RWPE1 (cell line): ENCODE results near the gene PHAF1.

Experiments
- CTCF ChIA-PET: fragments of 350-600 bp; sonication (Branson Sonifier 250); formaldehyde crosslinking; extraction: SDS; loops from one replicate; lab custom pipeline; 2021; lab: Yijun Ruan, JAX
- POLR2A ChIA-PET: fragments of 400-600 bp; formaldehyde crosslinking; extraction: SDS; loops from one replicate; lab custom pipeline; 2020; ENCODE audit warnings: antibody characterized with exemption; ENCODE audit not compliant: low non-redundant PET; lab: Yijun Ruan, JAX
- DNase-seq: peaks from one replicate; pipeline ENCODE4 v3.0.0; 2012; ENCODE audit warnings: low spot score
- H3K27ac ChIP-seq: fragments of 450-650 bp; 2 replicates; pipeline ENCODE4 v1.5.1; 2017
- TF ChIP-seq, protein P1 (sequence below): fragments of 450-650 bp; conservative IDR thresholded peaks from 2 replicates; pipeline ENCODE4 v1.5.1; 2017; ENCODE audit warnings: low read depth, mild to moderate bottlenecking

Gene PHAF1

DNA sequence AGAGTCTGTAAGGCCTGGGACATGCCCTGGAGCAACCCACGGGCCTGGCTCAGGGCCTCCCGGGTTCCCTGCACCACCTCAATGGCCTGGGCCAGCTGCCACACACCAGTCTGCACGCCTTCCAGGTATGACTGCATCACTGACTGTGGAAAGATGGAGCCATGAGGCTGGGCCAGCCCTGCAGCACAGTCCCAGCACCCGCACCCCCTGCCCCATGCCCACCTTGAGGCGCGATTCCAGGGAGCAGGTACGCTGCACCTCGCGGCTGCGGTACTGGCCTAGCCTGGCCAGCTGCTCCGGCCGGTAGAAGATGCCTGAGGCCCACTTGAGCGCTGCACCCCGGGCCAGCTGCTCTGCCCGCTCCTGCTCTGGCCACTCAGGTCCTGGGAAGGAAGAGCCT lies 79.1 kb downstream of the PHAF1 start:
- ChIA-PET POLR2A (no interaction called here), CTCF (no interaction called here)
- DNase-seq: no peak
- H3K27ac ChIP-seq: no peak overlapping the region
- TF ChIP-seq, protein P1, sequence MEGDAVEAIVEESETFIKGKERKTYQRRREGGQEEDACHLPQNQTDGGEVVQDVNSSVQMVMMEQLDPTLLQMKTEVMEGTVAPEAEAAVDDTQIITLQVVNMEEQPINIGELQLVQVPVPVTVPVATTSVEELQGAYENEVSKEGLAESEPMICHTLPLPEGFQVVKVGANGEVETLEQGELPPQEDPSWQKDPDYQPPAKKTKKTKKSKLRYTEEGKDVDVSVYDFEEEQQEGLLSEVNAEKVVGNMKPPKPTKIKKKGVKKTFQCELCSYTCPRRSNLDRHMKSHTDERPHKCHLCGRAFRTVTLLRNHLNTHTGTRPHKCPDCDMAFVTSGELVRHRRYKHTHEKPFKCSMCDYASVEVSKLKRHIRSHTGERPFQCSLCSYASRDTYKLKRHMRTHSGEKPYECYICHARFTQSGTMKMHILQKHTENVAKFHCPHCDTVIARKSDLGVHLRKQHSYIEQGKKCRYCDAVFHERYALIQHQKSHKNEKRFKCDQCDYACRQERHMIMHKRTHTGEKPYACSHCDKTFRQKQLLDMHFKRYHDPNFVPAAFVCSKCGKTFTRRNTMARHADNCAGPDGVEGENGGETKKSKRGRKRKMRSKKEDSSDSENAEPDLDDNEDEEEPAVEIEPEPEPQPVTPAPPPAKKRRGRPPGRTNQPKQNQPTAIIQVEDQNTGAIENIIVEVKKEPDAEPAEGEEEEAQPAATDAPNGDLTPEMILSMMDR: no peak

DNA sequence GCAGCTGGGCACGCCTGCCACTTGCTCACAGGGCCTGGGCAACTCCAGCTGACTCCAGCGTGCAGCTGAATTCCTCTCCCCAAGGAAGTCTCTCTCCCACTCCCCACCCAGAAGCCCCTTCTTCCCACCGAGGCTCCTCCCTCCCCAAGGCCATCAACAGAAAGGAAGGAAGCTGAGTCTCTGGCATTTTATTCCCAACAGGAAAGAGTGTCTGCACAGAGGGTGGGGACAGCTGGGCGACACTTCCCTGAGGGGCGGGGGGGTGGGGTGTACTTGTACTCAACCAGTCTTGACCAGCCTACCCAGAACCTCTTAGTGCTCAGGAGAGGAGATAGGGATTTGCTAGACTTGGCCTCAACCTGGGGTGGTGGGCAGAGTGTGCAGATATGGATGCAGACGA lies 80.3 kb downstream of the PHAF1 start, which contains the start of gene EXOC3L1:
EXOC3L1 (minus strand) TSS at position 96 of the 400 bp plus-strand sequence. CDS start 460 bp downstream, outside the sequence.
- ChIA-PET CTCF (interaction anchor here (0.5 to 0.7 kb wide), 3 partner anchors 20 to 236 kb away, joined by 3 to 6 read pairs (median 3); partner anchors contain the start of gene NOL3), POLR2A (no interaction called here)

DNA sequence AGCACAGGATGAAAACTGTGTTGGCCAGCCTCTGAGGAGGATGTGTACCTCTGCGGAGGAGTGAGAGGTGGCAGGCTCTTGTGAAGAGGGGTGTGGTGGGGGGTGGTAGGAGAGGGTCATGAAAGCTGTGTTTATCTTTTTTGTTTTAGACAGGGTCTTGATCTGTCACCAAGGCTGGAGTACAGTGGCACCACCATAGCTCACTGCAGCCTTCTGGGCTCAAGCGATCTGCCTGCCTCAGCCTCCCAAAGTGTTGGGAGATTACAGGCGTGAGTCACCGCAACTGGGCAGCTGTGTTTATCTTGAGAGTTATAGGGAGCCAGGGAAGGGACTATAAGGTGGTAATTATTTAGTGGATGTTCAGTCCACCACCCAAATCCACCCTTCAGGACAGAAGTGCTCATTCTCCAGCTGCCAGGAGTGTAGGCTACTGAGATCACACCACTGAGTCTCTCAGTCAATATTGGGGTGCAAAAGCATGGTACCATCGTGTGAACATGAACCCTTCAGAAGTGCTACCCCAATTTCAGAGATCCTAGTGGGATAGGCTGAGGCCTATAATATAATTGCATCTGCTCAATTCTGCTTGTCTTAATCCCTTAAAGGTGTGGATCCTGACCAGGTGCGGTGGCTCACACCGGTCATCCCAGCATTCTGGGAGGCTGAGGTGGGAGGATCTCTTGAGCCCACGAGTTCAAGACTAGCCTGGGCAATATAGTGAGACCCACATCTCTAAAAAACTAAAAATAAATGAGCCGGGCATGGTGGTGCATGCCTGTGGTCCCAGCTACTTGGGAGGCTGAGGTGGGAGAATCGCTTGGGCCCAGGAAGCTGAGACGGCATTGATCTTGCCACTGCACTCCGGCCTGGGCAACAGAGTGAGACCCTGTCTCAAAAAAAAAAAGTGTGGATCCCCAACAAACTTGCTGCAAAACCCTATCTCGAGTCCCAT lies 81.0 kb downstream of the PHAF1 start:
- ChIA-PET POLR2A (no interaction called here), CTCF (interaction anchor here (0.5 to 0.7 kb wide), 2 partner anchors 21 to 237 kb away, joined by 3 to 6 read pairs; partner anchors contain the start of gene NOL3)
- H3K27ac ChIP-seq: peak overlapping the region; percentile 26; the same call in 1 of the 2 replicates
- TF ChIP-seq, protein P1: no peak
- DNase-seq: no peak

More for the DNA sequence above, 80.3 kb downstream of the PHAF1 start, which contains the start of gene EXOC3L1:
- TF ChIP-seq, protein P1: no peak
- H3K27ac ChIP-seq: peak within 1 kb of the TSS; percentile 26; the same call in 1 of the 2 replicates
- DNase-seq: no peak

DNA sequence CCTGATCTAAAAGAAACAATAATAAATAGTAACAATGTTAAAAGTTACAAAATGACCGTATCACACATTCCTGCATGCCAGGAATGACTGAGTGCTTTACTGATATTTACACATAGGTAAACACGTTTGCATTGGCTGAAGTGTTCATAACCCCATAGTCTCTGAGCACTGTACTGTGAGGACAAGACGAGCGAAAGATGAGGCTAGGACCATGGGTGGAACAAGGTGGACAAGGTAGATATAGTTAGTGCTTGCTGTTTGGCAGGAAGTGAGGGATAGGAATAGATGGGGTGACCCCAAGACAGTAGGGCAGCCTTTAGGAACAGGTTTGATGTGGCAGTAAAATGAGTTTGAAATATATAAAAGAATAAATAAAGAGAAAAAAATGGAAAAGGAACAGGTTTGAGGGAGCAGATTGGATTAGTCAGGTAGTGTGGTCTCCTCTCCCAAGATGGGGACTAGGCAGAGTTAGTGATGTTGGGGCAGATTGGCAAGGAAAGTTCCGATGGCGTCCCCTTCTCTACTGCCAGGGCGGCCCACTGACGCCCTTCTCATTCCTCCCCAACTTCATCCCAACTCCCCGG lies 81.8 kb downstream of the PHAF1 start:
- POLR2A ChIA-PET: no interaction called here
- H3K27ac ChIP-seq: peak overlapping the region; percentile 74
- DNase-seq: no peak
- CTCF ChIA-PET: no interaction called here
- TF ChIP-seq, protein P1: no peak

DNA sequence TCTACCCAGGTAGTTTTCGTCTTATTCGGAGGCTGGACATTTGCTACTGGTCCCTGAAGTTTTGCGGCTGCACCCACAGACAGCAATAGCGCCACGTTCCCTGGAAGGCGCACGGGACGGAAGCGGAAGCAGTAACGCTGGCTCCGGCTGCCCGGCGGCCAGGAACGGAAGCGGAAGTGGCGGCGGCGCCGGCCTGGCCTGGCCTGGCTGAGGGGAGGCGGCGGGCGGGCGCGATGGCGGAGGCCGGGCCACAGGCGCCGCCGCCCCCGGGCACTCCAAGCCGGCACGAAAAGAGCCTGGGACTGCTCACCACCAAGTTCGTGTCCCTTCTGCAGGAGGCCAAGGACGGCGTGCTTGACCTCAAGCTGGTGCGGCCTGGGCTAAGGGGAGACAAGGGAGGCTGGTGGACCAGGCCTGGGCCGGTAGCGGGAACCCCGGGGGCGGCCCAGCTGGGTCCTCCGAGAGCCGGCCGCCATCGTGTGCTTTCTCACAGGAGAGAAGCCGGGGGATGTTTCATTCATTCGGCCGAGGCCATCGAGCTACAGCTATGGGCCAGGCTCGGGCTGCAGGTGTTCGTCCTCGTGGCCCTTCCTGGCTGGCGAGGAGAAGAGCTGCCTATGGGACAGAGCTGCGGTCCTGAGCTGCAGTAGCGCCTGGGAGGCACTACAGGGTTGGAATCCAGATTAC lies 82.4 kb downstream of the PHAF1 start, which contains the start of gene E2F4:
E2F4 (plus strand) TSS at position 161 of the 687 bp plus-strand sequence; CDS start at position 234, 73 bp downstream.
- H3K27ac ChIP-seq: peak within 1 kb of the TSS; percentile 74
- CTCF ChIA-PET: interaction anchor here (1.0 to 1.5 kb wide), 2 partner anchors 23 to 174 kb away, joined by 4 read pairs; no protein-coding TSS in a partner anchor
- POLR2A ChIA-PET: interaction anchor here (0.7 to 1.3 kb wide), 2 partner anchors 10 to 45 kb away, joined by 3 read pairs; no protein-coding TSS in a partner anchor

More for the DNA sequence above, 82.4 kb downstream of the PHAF1 start, which contains the start of gene E2F4:
- TF ChIP-seq, protein P1: no peak
- DNase-seq: peak; percentile 88
